Activated naive CD4-positive, alpha-beta T cell treated with anti-CD3 and anti-CD28 coated beads, Interleukin-2, amount 50 U/mL, for 16 hours (primary cell): ENCODE measurements around the gene VIT.
"Not testable (repeated sequence)": the region's sequence is repeated elsewhere in the genome, so short reads cannot be mapped to it uniquely, and the experiment has no call there.

Experiments used
- DNase-seq: peaks from one replicate; pipeline ENCODE4 v3.0.0-alpha.2; 2020

Gene VIT

GRCh38 chr2:36677996-36678605, 18.4 kb upstream of the VIT start:
- DNase-seq = no peak

GRCh38 chr2:36678856-36679255, 17.7 kb upstream of the VIT start:
- no peak for DNase-seq

GRCh38 chr2:36680012-36680411, 16.5 kb upstream of the VIT start:
- no peak for DNase-seq

- DNase-seq = no peak
Observed at GRCh38 chr2:36682562-36682961, 13.9 kb upstream of the VIT start.

- DNase-seq = no peak
Observed at GRCh38 chr2:36683002-36683401, 13.5 kb upstream of the VIT start.

- DNase-seq = not testable (repeated sequence)
Observed at GRCh38 chr2:36688291-36688690, 8.2 kb upstream of the VIT start.

GRCh38 chr2:36689013-36689412, 7.5 kb upstream of the VIT start:
- DNase-seq = not testable (repeated sequence)

GRCh38 chr2:36692121-36692520, 4.4 kb upstream of the VIT start:
- no peak for DNase-seq

- no peak for DNase-seq
Observed at GRCh38 chr2:36693825-36694224, 2.7 kb upstream of the VIT start.

GRCh38 chr2:36695746-36696415, 626 bp upstream of the VIT start:
- DNase-seq = no peak

GRCh38 chr2:36697424-36698066, 1.0 kb downstream of the VIT start:
- no peak for DNase-seq

- DNase-seq = no peak
Observed at GRCh38 chr2:36698993-36699392, 2.5 kb downstream of the VIT start.

GRCh38 chr2:36700311-36700710, 3.8 kb downstream of the VIT start:
- DNase-seq = no peak

GRCh38 chr2:36701391-36701795, 4.9 kb downstream of the VIT start:
- no peak for DNase-seq

- no peak for DNase-seq
Observed at GRCh38 chr2:36701918-36702317, 5.4 kb downstream of the VIT start.

- DNase-seq = no peak
Observed at GRCh38 chr2:36702781-36703180, 6.3 kb downstream of the VIT start.

- no peak for DNase-seq
Observed at GRCh38 chr2:36704475-36705150, 8.1 kb downstream of the VIT start.

GRCh38 chr2:36705326-36706020, 9.0 kb downstream of the VIT start:
- no peak for DNase-seq

GRCh38 chr2:36706021-36706876, 9.7 kb downstream of the VIT start:
- no peak for DNase-seq

GRCh38 chr2:36707050-36707449, 10.5 kb downstream of the VIT start:
- no peak for DNase-seq

GRCh38 chr2:36708041-36708741, 11.7 kb downstream of the VIT start:
- no peak for DNase-seq
